ENCODE measurements around the gene CCDC137.

The CCDC137 gene

GRCh38 chr17:81715872-81716673 lies 49.5 kb downstream of the CCDC137 start:
- H3K4me3 ChIP-seq (ENCODE audit: low read depth, low read length): no peak overlapping the region
- no peaks in the 10 kb centered on the region for H3K9me3 ChIP-seq (ENCODE audit: control insufficient read depth, insufficient read depth, low read length)
- H3K36me3 ChIP-seq (ENCODE audit: control insufficient read depth, insufficient read depth, low read length): peaks cover 36% of the 10 kb centered on the region
- peaks cover 5% of the 10 kb centered on the region for H3K4me1 ChIP-seq (ENCODE audit: control insufficient read depth, insufficient read depth, low read length)
- H3K27me3 ChIP-seq (ENCODE audit: control insufficient read depth, insufficient read depth, low read length): no peaks in the 10 kb centered on the region
- H3K9ac ChIP-seq (ENCODE audit: low read depth, low read length): no peak overlapping the region

GRCh38 chr17:81716674-81716996 lies 50.1 kb downstream of the CCDC137 start:
- Histone ChIP-seq H3K9ac (ENCODE audit: low read depth, low read length) (no peak overlapping the region), H3K36me3 (ENCODE audit: control insufficient read depth, insufficient read depth, low read length) (peaks cover 36% of the 10 kb centered on the region), H3K4me1 (ENCODE audit: control insufficient read depth, insufficient read depth, low read length) (peaks cover 7% of the 10 kb centered on the region), H3K27me3 (ENCODE audit: control insufficient read depth, insufficient read depth, low read length) (no peaks in the 10 kb centered on the region), H3K4me3 (ENCODE audit: low read depth, low read length) (no peak overlapping the region), H3K9me3 (ENCODE audit: control insufficient read depth, insufficient read depth, low read length) (no peaks in the 10 kb centered on the region)

- Histone ChIP-seq H3K4me3 (ENCODE audit: low read depth, low read length) (no peak overlapping the region), H3K4me1 (ENCODE audit: control insufficient read depth, insufficient read depth, low read length) (peaks cover 7% of the 10 kb centered on the region), H3K9me3 (ENCODE audit: control insufficient read depth, insufficient read depth, low read length) (no peaks in the 10 kb centered on the region), H3K36me3 (ENCODE audit: control insufficient read depth, insufficient read depth, low read length) (peaks cover 36% of the 10 kb centered on the region), H3K27me3 (ENCODE audit: control insufficient read depth, insufficient read depth, low read length) (no peaks in the 10 kb centered on the region), H3K9ac (ENCODE audit: low read depth, low read length) (no peak overlapping the region)
Measured at GRCh38 chr17:81717049-81717765, 50.7 kb downstream of the CCDC137 start.

- peaks cover 36% of the 10 kb centered on the region for H3K36me3 ChIP-seq (ENCODE audit: control insufficient read depth, insufficient read depth, low read length)
- no peak overlapping the region for H3K9ac ChIP-seq (ENCODE audit: low read depth, low read length)
- H3K9me3 ChIP-seq (ENCODE audit: control insufficient read depth, insufficient read depth, low read length): no peaks in the 10 kb centered on the region
- H3K27me3 ChIP-seq (ENCODE audit: control insufficient read depth, insufficient read depth, low read length): no peaks in the 10 kb centered on the region
- H3K4me1 ChIP-seq (ENCODE audit: control insufficient read depth, insufficient read depth, low read length): peaks cover 10% of the 10 kb centered on the region
- H3K4me3 ChIP-seq (ENCODE audit: low read depth, low read length): no peak overlapping the region
Measured at GRCh38 chr17:81717766-81718089, 51.2 kb downstream of the CCDC137 start.

DNA sequence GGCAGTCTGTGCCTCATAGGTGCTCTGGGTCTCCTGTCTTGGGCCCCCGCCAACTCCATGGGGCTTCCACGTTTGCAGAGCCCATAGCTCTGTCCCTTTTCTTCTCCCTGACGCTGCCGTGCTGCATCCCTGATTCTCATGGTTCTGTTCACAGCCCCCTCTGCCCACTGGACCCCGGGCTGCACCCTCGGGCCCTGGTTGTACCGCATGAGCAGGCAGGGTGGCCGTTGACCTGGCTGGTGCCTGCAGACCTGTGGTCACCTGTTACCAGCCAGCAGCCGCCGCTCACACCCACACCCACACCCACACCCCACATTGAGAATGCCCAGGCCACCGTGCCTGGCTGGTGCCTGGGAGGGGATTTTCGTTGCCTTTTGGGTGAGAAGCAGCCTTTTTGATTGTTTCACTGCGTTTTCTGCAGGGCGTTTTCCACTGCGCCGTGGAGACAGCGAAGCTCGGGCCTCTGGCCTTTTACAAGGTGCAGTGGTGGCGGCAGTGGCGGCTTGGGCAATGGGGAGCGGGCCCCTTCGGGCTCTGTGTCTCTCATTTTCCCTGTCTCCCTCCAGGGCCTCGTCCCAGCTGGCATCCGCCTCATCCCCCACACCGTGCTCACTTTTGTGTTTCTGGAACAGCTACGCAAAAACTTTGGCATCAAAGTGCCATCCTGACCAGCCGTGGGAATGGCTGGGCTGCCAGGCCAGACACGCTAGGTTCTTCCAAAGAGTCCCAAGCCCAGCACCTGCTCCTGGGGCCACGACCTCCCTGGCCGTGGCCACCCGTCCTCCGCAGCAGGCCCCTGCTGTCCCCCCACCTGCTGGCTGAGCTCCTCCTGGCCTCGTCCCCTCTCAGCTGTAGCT lies 53.1 kb downstream of the CCDC137 start:
- Histone ChIP-seq H3K4me3 (ENCODE audit: low read depth, low read length) (no peak overlapping the region), H3K36me3 (ENCODE audit: control insufficient read depth, insufficient read depth, low read length) (peaks cover 28% of the 10 kb centered on the region), H3K4me1 (ENCODE audit: control insufficient read depth, insufficient read depth, low read length) (peaks cover 8% of the 10 kb centered on the region), H3K9me3 (ENCODE audit: control insufficient read depth, insufficient read depth, low read length) (no peaks in the 10 kb centered on the region), H3K9ac (ENCODE audit: low read depth, low read length) (no peak overlapping the region), H3K27me3 (ENCODE audit: control insufficient read depth, insufficient read depth, low read length) (no peaks in the 10 kb centered on the region)

- Histone ChIP-seq H3K9me3 (ENCODE audit: control insufficient read depth, insufficient read depth, low read length) (no peaks in the 10 kb centered on the region), H3K4me1 (ENCODE audit: control insufficient read depth, insufficient read depth, low read length) (peaks cover 8% of the 10 kb centered on the region), H3K9ac (ENCODE audit: low read depth, low read length) (peak overlapping the region; percentile 37), H3K36me3 (ENCODE audit: control insufficient read depth, insufficient read depth, low read length) (peaks cover 23% of the 10 kb centered on the region), H3K4me3 (ENCODE audit: low read depth, low read length) (no peak overlapping the region), H3K27me3 (ENCODE audit: control insufficient read depth, insufficient read depth, low read length) (no peaks in the 10 kb centered on the region)
Measured at GRCh38 chr17:81720267-81721071, 53.9 kb downstream of the CCDC137 start.

- Histone ChIP-seq H3K4me1 (ENCODE audit: control insufficient read depth, insufficient read depth, low read length) (peaks cover 8% of the 10 kb centered on the region), H3K27me3 (ENCODE audit: control insufficient read depth, insufficient read depth, low read length) (no peaks in the 10 kb centered on the region), H3K4me3 (ENCODE audit: low read depth, low read length) (no peak overlapping the region), H3K9me3 (ENCODE audit: control insufficient read depth, insufficient read depth, low read length) (no peaks in the 10 kb centered on the region), H3K9ac (ENCODE audit: low read depth, low read length) (no peak overlapping the region), H3K36me3 (ENCODE audit: control insufficient read depth, insufficient read depth, low read length) (peaks cover 14% of the 10 kb centered on the region)
Measured at GRCh38 chr17:81722184-81723120, 55.9 kb downstream of the CCDC137 start.
